Activated CD8-positive, alpha-beta T cell treated with anti-CD3 and anti-CD28 coated beads, Interleukin-2, amount 10 ng/mL, durations not matched to agents 7 days and 5 days (primary cell): ENCODE data around the gene PIGO. TPM values are rescaled to one million over a fixed set of nuclear protein-coding genes. Genes with fewer than 3 reads are reported as not detected.
A peak's percentile ranks its signal among the peaks of the same experiment; 100 is the strongest.

Experiments
- ATAC-seq: fragments of 150-1000 bp; cut with Tn5 transposase; one replicate; pipeline ENCODE4 v1.10.0; 2021; ENCODE audit warnings: moderate library complexity
- CTCF ChIA-PET: fragments of 350-600 bp; sonication (Branson Sonifier 250); formaldehyde crosslinking; loops from one replicate; lab custom pipeline; 2021; ENCODE audit warnings: antibody characterized with exemption; lab: Charles Lee
- POLR2A ChIA-PET: fragments of 350-600 bp; sonication (Branson Sonifier 250); formaldehyde crosslinking; loops from one replicate; lab custom pipeline; 2021; ENCODE audit warnings: antibody characterized with exemption; lab: Charles Lee
- DNase-seq: peaks from one replicate; pipeline ENCODE4 v3.0.0-alpha.2; 2020
- H3K27ac Mint-ChIP-seq: one replicate; pipeline ENCODE4 v1.8.0; 2021; ENCODE audit warnings: mild to moderate bottlenecking, mixed read lengths
- H3K27me3 Mint-ChIP-seq: one replicate; pipeline ENCODE4 v1.8.0; 2021; ENCODE audit warnings: low read depth, mixed read lengths
- H3K36me3 Mint-ChIP-seq: one replicate; pipeline ENCODE4 v1.8.0; 2021; ENCODE audit warnings: low read depth, mixed read lengths
- H3K4me1 Mint-ChIP-seq: one replicate; pipeline ENCODE4 v1.8.0; 2021; ENCODE audit warnings: low read depth, mixed read lengths
- H3K4me3 Mint-ChIP-seq: one replicate; pipeline ENCODE4 v1.8.0; 2021; ENCODE audit warnings: mild to moderate bottlenecking, mixed read lengths
- H3K9me3 Mint-ChIP-seq: one replicate; pipeline ENCODE4 v1.8.0; 2022; ENCODE audit warnings: mixed read lengths; ENCODE audit not compliant: insufficient read depth
- total RNA-seq, 2 experiments: library from RNA; stranded (reverse); gene quantifications; one replicate each; pipeline ENCODE4 v1.2.3, GENCODE V29; 2021

Gene PIGO
- total RNA-seq, 2 experiments from 2014 or later, result 22.6 to 23.0 TPM

- Mint-ChIP-seq H3K36me3 (peaks cover 6% of the 10 kb centered on the region), H3K4me1 (peaks cover 59% of the 10 kb centered on the region), H3K9me3 (no peaks in the 10 kb centered on the region), H3K4me3 (peak overlapping the region; percentile 95), H3K27me3 (no peaks in the 10 kb centered on the region), H3K27ac (peak overlapping the region; percentile 92)
- ATAC-seq (peak; percentile 35), DNase-seq (peak; percentile 89)
- ChIA-PET CTCF (interaction anchor here (0.6 to 6.7 kb wide), 15 partner anchors 11 to 467 kb away, joined by 3 to 77 read pairs (median 4); partner anchors contain the start of genes GALT, PIGO, STOML2 and VCP), POLR2A (interaction anchor here (1.4 to 2.9 kb wide), 5 partner anchors 11 to 46 kb away, joined by 3 to 33 read pairs (median 6); partner anchors contain the start of genes FANCG, PIGO, STOML2 and VCP)
These were observed 17.9 kb upstream of the PIGO start for GRCh38 chr9:35114113-35114839.

GRCh38 chr9:35112257-35113020 lies 16.0 kb upstream of the PIGO start:
- ATAC-seq (no peak), DNase-seq (no peak)
- peaks cover 63% of the 10 kb centered on the region for H3K4me1 Mint-ChIP-seq
- ChIA-PET POLR2A (interaction anchor here (0.7 to 2.7 kb wide), 3 partner anchors 9 to 40 kb away, joined by 4 to 14 read pairs (median 4); partner anchors contain the start of genes STOML2 and VCP), CTCF (interaction anchor here (0.6 to 2.4 kb wide), 4 partner anchors 15 to 147 kb away, joined by 3 to 14 read pairs (median 4); partner anchors contain the start of genes FANCG and PIGO)
- no peaks in the 10 kb centered on the region for H3K27me3 Mint-ChIP-seq
- peaks cover 9% of the 10 kb centered on the region for H3K36me3 Mint-ChIP-seq
- H3K9me3 Mint-ChIP-seq, result no peaks in the 10 kb centered on the region
- peak overlapping the region; percentile 69 for H3K4me3 Mint-ChIP-seq
- H3K27ac Mint-ChIP-seq, result peak overlapping the region; percentile 57

DNA sequence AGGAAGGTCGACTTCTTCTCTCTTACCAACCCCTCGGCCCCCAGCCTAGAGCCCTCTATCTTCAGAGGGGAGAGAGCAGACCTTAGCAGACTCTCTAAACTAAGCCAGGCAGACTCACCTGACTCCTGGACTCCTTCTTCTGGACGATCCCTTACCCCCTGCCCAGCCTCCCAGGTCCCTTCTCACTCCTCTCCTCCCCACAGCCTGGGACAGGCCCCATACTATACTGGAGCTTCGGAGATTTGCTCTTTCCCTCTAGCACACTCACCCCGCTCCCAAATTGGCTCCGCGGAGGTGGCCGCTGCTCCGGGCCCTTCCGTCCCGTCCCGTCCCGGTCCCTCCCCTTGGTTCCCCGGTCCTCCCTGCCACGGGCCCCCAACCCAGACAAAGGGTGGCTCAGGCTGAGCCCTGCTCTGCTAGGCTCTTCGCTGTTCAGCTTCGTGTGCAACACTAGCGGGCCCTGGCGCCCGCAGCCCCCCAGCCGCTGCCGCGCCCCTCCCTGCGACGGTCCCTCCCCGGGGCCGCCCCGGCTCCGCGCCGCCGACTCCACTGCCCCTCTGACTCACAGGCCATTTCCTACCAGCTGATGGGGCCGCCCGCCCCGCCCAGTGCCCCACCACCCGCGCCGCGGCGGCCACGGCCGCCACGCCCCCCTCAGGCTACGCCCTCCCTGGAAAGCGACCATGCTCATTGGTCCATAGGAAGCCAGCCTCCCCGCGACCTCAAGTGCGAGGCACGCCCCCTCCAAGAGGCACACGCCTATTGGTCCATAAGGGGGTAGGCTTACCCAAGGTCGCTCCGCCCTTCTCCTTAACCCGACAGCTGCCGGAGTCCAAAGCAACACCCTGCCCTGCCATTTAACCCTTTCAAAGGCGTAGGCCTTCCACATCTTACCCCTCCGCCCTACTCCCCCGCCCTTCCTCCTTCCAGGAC lies 14.9 kb upstream of the PIGO start:
- ATAC-seq, result peak; percentile 67
- H3K27me3 Mint-ChIP-seq, result no peaks in the 10 kb centered on the region
- peak; percentile 98 for DNase-seq
- peaks cover 9% of the 10 kb centered on the region for H3K36me3 Mint-ChIP-seq
- peak overlapping the region; percentile 61 for H3K27ac Mint-ChIP-seq
- ChIA-PET CTCF (interaction anchor here (1.0 to 2.4 kb wide), 4 partner anchors 14 to 409 kb away, joined by 3 to 14 read pairs (median 4); partner anchors contain the start of genes FANCG and PIGO), POLR2A (interaction anchor here (0.7 to 2.7 kb wide), 5 partner anchors 8 to 39 kb away, joined by 3 to 14 read pairs (median 4); partner anchors contain the start of genes FANCG, STOML2 and VCP)
- peaks cover 52% of the 10 kb centered on the region for H3K4me1 Mint-ChIP-seq
- peak overlapping the region; percentile 69 for H3K4me3 Mint-ChIP-seq
- no peaks in the 10 kb centered on the region for H3K9me3 Mint-ChIP-seq

GRCh38 chr9:35110327-35110761 lies 14.0 kb upstream of the PIGO start:
- Mint-ChIP-seq H3K27ac (no peak overlapping the region), H3K9me3 (no peaks in the 10 kb centered on the region), H3K27me3 (no peaks in the 10 kb centered on the region), H3K36me3 (peaks cover 13% of the 10 kb centered on the region), H3K4me3 (peak overlapping the region; percentile 69), H3K4me1 (peaks cover 51% of the 10 kb centered on the region)
- ATAC-seq, result no peak
- ChIA-PET CTCF (interaction anchor here (2.4 kb wide), 1 partner anchor 13 kb away, joined by 14 read pairs; the partner anchor contains the start of gene PIGO), POLR2A (interaction anchor here (1.3 to 2.7 kb wide), 2 partner anchors 7 to 30 kb away, joined by 4 to 14 read pairs; partner anchors contain the start of genes FANCG and STOML2)
- no peak for DNase-seq

- ChIA-PET POLR2A (no interaction called here), CTCF (no interaction called here)
These were observed 12.7 kb upstream of the PIGO start for GRCh38 chr9:35108946-35109575.

GRCh38 chr9:35108461-35108860 lies 12.1 kb upstream of the PIGO start:
- ChIA-PET POLR2A (no interaction called here), CTCF (interaction anchor here (1.4 kb wide), 1 partner anchor 12 kb away, joined by 5 read pairs; the partner anchor contains the start of gene PIGO)
- Mint-ChIP-seq H3K4me3 (no peak overlapping the region), H3K36me3 (peaks cover 12% of the 10 kb centered on the region), H3K27me3 (no peaks in the 10 kb centered on the region), H3K4me1 (peaks cover 42% of the 10 kb centered on the region), H3K27ac (no peak overlapping the region), H3K9me3 (no peaks in the 10 kb centered on the region)
- DNase-seq (no peak), ATAC-seq (no peak)

More at GRCh38 chr9:35108946-35109575, 12.7 kb upstream of the PIGO start:
- H3K4me1 Mint-ChIP-seq, result peaks cover 43% of the 10 kb centered on the region
- no peaks in the 10 kb centered on the region for H3K27me3 Mint-ChIP-seq
- DNase-seq, result no peak
- peaks cover 17% of the 10 kb centered on the region for H3K36me3 Mint-ChIP-seq
- no peaks in the 10 kb centered on the region for H3K9me3 Mint-ChIP-seq
- no peak for ATAC-seq
- H3K4me3 Mint-ChIP-seq, result no peak overlapping the region
- H3K27ac Mint-ChIP-seq, result no peak overlapping the region

DNA sequence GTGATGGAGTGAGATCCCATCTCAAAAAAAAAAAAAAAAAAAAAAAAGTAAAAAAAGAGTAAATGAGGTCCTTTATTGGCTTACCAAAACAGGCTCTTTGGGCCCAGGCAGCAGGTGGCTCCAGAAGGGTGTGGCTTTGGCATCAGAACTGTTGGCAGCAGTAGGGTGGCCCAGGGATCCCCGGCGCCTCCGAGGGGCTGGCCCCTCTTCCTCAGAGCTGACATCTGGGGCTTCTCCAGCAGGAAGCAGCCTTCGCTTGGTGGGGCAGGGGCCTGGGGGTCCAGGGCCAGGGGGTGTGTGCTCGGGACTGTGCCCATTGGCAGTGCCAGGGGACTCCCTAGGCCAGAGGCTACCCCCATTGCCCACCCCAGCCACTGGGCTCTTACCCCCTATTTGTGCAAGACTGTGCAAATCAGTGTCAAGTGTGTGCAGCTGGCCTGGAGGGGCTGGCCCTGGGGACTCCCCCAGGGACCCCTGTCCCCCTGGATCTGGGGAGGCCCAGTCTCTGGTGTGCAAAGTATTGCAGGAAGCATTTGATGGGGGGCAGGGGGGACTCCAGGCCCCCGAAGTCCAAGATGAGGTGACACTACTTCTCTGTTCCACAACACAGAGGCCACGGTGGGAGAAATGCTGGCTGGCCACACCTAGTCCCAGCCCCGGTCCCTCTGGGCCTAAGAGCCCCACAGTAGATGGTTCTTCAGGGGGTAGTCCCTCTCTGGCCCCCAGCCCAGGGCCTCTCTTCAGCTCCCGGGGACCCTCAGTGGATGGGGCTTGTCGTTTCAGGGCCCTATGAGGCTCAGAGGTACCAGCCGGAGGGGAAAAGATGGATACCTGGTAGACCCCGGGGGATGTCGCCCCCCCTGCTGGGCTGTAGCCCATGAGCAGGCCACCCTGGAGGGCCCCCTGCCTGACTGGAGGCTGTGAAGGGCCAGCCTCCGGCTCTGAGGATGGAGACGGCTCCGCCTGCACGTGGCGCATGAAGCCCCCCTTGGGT lies 11.2 kb upstream of the PIGO start:
- ChIA-PET CTCF (interaction anchor here (1.4 kb wide), 1 partner anchor 11 kb away, joined by 5 read pairs; the partner anchor contains the start of gene PIGO), POLR2A (interaction anchor here (0.5 to 2.2 kb wide), 2 partner anchors 35 to 1164 kb away, joined by 3 to 10 read pairs; partner anchors contain the start of gene VCP)
- H3K36me3 Mint-ChIP-seq, result peaks cover 15% of the 10 kb centered on the region
- no peak overlapping the region for H3K4me3 Mint-ChIP-seq
- DNase-seq (no peak), ATAC-seq (no peak)
- no peak overlapping the region for H3K27ac Mint-ChIP-seq
- H3K9me3 Mint-ChIP-seq, result no peaks in the 10 kb centered on the region
- H3K4me1 Mint-ChIP-seq, result peaks cover 44% of the 10 kb centered on the region
- H3K27me3 Mint-ChIP-seq, result no peaks in the 10 kb centered on the region

- CTCF ChIA-PET, result interaction anchor here (0.8 kb wide), 1 partner anchor 10 kb away, joined by 3 read pairs; the partner anchor contains the start of gene PIGO
- Mint-ChIP-seq H3K36me3 (peaks cover 22% of the 10 kb centered on the region), H3K4me1 (peaks cover 43% of the 10 kb centered on the region), H3K9me3 (no peaks in the 10 kb centered on the region), H3K4me3 (no peak overlapping the region), H3K27ac (no peak overlapping the region), H3K27me3 (no peaks in the 10 kb centered on the region)
- no peak for DNase-seq
- POLR2A ChIA-PET, result interaction anchor here (2.2 kb wide), 1 partner anchor 34 kb away, joined by 10 read pairs; the partner anchor contains the start of gene VCP
- no peak for ATAC-seq
These were observed 9.9 kb upstream of the PIGO start for GRCh38 chr9:35106343-35106730.

- no peak for DNase-seq
- ChIA-PET CTCF (interaction anchor here (0.8 kb wide), 1 partner anchor 9 kb away, joined by 3 read pairs; the partner anchor contains the start of gene PIGO), POLR2A (interaction anchor here (2.2 kb wide), 1 partner anchor 34 kb away, joined by 10 read pairs; the partner anchor contains the start of gene VCP)
- Mint-ChIP-seq H3K27me3 (no peaks in the 10 kb centered on the region), H3K9me3 (no peaks in the 10 kb centered on the region), H3K4me3 (no peak overlapping the region), H3K36me3 (peaks cover 27% of the 10 kb centered on the region), H3K4me1 (peaks cover 45% of the 10 kb centered on the region), H3K27ac (no peak overlapping the region)
- no peak for ATAC-seq
These were observed 9.4 kb upstream of the PIGO start for GRCh38 chr9:35105571-35106342.
